GM21737 (cell line): Measurements from ENCODE around the gene HGFAC.
"Not testable (repeated sequence)": the region's sequence is repeated elsewhere in the genome, so short reads cannot be mapped to it uniquely, and the experiment has no call there.

Experiments used
- ATAC-seq: cut with Tn5 transposase; IDR thresholded peaks from one replicate; pipeline ENCODE4 v1.9.1; 2021; ENCODE audit warnings: mild to moderate bottlenecking, moderate library complexity; ENCODE audit not compliant: unreplicated experiment

Gene HGFAC

DNA sequence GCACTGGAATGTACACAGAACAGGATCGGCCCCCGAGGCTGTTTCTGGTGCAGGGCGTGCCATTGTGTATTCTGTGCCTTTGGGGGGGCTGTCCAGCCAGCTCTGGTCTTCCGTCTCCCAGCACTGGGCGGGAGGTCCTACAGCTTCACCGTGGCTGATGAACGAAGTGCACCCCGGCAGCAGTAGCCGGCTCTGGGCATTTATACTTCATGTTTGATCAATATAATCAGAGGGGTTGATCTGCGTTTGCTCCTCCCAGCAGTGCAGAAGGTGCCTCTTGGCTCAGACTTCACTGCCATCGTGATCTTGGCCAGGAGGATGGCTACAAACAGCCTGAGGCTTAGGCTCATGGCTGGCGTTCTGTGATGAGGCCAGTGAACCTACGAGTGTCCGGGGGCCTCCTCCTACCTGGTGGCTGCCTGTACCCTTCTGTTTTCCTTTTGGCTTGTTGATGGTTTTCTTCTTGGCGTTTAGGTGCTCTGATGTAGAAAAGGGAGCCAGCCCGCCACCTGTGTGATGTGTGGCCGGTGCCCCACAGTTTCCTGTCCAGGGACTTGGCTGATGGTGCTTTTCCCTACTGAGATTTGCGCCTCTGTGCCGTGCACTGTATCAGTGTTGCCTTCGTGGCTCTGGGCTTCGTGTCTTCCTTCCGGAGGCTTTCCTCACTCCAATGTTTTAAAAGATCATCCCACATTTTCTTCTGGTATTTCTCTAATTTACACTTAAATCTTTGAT is 31.2 kb upstream of the HGFAC start:
- ATAC-seq = no peak

DNA sequence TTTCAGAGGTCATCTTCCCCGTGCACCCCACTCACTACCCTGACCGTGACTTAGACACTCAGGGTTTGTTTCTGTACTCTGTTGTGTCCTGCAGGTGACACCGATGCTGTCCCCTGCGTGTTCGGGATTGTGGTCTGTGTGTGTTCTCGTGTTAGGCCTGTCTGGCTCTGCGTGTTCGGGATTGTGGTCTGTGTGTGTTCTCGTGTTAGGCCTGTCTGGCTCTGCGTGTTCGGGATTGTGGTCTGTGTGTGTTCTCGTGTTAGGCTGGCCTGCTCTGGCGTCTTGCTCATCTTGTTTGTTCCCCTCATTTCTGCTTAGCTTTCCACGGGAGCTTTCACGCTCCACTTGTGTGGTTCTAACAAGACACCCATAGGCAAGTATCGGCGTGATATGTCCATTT is 30.6 kb upstream of the HGFAC start:
- not testable (repeated sequence) for ATAC-seq

DNA sequence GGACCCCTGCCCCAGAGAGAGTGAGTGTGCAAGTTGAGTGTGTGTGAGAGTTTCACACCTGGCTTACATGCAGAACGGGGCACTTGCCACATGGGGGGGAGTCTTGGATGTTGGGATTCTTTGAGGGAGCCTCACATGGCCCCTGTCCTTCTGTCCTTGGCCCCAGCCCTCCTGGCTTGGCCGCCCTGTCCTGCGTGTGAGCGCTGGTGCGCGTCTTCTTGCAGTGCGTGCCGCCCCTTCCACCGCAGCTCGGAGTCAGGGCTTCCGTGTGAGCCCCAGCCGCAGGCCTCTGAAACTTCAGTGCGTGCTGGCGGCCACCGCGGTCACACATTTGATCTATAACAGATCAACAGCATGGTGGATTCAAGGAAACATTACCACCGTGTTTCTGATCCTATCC is 30.1 kb upstream of the HGFAC start:
- no peak for ATAC-seq

DNA sequence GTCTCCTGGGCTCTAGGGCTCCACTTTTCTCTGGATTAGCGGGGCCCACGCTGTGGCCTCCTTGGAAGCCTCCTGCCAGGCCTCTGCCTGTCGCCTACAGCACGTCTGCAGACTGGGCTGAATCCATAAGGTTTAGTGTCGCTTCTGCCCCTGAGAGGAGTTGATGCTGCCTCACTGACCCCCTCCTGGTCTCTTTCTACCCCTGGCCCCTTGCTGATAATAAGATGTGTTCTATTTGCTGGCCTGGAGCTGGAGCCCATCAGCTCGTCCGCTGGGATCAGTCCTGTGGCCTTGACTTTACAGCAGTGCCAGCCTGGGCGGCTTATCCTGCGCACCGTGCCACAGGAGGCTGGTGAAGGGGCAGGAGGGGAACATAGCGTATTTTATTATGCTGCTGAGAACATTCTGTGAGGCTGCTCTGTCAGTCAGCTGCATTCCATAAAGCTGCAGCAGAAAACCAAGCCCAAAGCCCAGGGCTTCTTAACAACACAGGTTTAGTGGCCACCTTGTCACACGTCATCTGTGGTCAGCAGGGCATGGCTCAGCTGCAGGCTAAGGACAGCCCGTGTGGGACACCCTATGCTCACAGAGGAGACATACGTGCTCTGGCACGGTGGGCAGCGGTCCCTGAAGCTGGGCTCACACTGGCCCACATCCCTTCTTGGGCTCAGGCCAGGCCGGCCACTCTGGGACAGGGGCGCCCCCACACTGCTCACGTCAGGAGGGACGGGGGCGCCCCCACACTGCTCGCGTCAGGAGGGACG is 29.3 kb upstream of the HGFAC start:
- no peak for ATAC-seq

DNA sequence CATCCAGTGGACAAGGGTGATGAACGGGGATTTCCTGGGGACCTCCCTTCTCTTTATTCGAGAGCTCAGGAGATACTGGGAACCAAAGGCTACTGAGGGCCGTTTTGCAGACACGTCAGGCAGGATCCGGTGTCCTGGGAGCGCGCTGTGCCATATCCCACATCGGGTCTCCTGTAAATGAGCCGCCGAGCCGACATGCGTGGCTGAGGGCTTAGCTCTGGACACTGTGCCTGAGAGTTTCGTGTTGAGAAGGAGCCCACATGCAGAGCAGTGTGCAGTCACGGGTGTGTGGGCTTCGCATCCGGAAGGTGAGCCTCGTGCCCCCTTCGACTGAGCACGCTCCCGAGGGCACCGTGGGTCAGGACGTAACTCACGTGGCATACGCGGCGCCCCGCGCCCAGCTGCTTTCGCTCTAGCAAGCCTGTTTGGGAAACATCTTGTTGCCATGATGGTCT is 28.5 kb upstream of the HGFAC start:
- no peak for ATAC-seq

DNA sequence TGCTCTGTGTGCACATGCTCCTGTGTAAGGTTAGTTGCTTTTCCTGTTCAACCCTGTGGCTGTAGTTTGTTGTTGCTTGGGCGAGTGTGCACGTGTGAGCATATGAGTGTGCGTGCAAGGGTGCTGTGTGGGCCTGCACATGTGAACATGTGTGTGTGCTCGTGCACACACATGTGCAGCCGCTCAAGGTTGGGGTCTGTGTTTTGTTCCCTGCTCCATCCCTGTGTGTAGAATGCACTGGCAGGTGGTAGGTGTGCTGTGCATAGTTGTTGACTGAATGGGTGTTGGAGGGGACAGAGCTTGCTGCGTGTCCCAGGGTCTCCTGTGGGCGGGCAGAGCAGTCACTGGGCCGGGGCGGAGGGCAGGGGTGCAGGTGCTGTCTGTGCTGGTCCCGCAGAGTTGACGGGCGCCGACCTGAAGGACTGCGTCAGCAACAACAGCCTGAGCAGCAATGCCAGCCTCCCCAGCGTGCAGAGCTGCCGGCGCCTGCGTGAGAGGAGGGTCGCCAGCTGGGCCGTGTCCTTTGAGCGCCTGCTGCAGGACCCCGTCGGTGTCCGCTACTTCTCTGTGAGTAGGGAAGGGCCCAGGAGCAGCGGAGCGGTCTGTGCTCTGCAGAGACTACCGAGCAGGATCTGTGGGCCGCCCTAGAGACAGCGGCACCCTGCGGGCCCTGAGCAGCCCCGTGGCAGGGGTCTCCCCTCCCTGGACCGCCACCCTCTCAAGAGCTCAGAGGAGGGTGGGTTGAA is 27.9 kb upstream of the HGFAC start:
- no peak for ATAC-seq

DNA sequence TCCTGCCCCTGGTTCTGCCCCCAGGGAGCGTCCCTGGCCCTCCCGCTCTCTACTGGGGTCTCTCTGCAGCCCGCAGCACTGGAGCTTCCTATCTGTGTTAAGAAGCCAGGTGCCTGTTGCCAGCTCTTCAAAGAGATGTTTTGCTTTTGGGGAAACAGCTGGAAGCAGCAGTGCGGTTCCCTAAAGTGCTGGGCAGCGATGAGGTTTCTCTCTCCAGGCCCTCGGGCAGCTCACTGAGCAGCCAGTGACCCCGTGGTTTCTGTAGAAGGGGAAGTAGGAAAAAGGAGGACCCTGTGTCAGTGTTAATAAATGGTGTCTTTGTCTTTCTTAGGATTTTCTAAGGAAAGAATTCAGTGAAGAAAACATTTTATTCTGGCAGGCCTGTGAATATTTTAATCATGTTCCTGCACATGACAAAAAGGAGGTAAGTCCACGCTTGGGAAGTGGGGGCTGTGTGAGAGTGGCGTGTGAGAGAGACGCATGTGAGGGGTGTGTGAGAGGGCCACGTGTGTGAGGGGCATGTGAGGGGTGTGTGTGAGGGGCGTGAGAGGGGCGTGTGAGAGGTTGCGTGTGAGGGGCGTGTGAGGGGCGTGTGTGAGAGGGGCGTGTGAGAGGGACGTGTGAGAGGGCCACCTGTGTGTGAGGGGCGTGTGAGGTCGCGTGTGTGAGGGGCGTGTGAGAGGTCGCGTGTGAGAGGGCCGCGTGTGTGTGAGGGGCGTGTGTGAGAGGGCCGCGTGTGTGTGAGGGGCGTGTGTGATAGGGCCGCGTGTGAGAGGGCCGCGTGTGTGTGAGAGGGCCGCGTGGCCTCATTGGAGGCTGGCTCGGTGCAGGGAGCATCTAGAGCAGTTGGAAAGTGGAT is 27.1 kb upstream of the HGFAC start:
- ATAC-seq = no peak

DNA sequence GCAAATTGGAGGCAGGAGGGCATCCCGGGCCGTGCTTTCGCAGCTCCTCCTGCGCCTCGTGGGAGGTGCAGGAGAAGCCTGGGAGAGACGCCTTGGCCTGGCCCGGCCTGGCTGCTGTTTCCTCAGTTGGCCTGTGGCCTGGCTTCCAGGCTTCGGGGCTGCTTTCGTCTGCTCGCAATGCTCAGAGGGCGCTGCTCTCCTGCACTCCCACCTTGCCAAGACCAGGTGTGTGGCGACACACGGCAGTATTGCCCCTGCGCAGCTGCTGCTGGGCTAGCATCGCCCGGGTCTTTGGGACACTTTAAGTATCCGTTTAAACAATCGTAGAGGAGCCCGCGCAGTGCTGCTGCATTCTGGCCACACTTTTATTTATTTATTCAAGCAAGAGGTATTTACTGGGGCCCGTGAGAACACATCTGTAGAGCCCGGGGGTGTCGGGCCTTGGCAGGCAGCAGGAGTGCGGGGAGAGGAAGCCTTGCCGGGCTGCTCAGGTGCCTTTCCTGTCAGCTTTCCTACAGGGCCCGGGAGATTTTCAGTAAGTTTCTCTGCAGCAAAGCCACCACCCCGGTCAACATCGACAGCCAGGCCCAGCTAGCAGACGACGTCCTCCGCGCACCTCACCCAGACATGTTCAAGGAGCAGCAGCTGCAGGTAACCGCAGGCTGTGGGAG is 26.2 kb upstream of the HGFAC start:
- no peak for ATAC-seq

DNA sequence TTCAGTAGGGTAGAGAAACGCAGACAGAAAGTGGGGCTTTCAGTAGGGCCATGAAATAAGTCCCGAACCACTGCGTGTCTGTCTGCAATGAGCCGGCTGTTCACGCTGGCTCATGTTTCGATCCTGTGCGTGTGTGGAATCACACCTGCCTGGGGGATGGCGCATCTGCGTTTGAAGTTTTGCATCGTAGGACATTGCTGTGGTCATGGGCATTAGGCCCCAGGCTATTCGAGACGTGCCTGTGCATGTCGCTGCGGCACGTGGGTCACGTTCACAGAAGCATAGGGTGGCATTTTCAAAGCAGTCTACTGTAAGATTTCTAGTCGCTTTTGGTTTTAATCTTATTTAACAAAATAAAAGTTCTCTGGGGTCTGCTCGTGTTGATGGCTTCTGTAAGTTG is 25.5 kb upstream of the HGFAC start:
- no peak for ATAC-seq

DNA sequence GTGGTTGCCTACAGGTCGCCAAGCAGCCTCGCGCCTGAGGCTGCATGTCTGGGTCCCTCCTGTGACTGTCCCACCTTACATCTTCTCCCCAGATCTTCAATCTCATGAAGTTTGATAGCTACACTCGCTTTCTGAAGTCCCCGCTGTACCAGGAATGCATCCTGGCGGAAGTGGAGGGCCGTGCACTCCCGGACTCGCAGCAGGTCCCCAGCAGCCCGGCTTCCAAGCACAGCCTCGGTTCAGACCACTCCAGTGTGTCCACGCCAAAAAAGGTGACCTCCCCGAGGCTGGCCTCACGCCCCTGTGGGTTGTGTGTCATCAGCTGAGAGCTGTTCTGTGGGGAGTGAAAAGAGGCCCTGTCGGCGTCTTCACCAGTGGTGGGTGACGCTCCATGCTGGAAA is 24.9 kb upstream of the HGFAC start:
- ATAC-seq = no peak

DNA sequence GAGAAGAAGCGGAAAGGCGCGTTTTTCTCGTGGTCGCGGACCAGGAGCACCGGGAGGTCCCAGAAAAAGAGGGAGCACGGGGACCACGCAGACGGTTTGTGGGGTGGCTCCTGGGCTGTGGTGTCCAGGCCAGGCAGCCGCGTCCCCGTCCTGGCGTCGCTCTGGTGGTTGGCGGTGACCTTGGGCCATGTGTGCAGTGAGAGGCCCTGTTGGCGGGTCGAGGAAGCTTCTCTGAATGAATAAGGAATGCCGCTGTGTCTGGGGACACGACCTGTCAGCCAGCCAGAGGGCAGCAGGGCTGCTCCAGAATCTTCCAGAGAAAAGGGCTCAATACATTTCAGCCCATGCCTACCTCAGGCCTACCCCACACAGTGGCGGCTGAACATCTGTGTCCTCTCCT is 24.3 kb upstream of the HGFAC start:
- ATAC-seq = no peak

DNA sequence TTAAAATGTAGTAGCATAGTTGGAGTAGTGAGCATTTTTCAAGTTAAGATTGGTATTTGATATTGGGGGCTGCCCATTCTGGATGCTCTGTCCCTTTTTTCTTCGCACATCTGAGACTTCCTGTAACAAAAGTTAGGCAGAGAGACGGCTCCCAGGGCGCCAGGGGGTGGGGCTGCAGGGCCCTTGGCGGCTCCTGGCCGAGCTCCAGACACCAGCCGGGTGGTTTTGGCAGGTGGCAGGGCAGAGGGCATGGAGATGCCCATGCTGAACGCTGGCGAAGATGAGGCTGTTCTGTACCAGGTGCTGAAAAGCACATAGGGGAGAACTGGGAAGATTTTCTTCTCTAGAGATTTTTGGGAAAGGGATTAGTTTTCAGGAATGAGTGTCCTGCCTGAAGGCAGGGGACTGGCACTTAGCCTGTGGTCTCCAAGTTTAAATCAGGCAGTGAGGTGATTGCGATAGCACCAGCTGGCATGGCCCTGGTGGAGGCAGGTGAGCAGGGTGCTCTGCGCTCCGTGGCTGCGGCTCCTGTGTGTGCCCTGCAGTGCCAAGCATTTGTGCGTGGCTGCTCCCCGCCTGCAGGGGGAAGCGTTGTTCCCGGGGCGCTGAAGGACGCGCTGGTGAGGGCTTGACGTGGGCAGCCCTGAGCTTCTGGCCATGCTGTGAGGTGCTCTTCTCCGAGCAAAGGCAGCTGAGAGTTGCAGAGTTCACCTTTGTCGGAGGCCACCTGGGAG is 23.6 kb upstream of the HGFAC start:
- ATAC-seq = no peak

DNA sequence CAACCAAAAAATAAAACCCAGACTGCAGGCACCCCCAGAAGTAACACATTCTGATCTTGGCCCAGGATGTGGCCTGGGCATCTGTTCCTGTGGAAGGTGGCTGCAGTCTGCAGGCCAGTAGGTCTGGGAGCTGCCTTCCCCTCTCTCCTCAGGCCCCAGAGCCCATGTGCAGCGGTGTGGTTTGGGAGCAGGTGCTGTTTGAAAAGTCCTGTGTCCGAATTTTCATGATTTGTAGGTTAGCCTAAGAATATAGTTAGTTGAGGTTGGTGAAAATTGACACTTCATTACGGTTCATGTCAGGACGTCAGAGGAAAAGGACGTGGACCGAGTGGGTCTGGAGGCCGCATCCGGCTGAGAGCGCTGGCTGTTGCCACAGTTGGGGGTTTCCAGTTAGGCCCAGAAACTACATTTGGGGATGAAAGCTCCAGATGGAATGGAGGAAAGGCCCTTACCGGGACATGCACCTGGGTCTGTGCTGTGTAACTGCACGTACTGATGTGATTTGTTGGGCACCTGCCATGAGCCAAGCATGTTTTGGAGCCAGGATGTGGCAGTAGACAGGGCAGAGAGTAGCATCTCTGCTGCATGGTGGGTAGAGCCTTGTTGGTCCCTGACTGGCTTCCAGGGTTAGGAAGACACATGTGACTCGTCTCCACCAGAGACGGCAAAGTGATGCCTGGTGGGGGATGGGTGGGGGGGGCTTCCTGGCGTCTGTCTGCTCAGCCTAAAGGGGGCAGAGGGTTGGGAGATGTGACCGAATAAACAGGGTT is 21.7 kb upstream of the HGFAC start:
- no peak for ATAC-seq

DNA sequence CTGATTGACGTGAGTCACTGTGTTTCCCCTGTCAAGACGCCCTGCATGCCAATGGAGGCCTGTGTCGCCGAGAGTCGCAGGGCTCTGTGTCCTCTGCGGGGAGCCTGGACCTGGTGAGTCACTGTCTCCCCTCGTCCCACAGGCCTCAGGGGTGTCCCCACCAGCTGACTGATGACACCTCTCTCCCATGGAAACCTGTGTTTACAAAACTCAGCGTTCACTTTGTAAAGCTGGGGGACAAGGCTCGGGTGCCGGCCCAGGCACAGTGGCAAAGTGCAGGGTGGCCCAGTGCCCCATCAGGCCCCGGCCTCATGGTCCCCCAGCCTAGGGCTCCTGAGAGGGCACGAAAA is 21.2 kb upstream of the HGFAC start:
- ATAC-seq = no peak

DNA sequence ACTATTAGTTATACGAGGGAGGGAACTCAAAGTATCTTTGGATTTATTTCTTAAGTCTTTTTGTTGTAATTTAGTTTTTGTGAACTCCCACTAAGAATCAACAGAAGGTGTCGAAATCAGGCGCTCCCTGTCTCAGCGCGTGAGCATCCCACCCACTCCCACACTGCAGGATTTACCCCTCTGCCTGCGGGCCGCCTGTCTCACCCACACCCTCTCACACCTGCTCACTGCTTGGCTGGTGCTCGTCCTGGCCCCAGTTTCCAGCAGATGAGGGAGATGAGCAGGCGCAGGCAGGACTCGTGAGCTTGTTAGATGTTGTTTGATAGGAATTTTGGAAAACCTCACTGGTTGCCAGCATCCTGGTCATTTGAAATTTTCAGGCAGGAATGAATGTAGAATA is 20.8 kb upstream of the HGFAC start:
- ATAC-seq = no peak

DNA sequence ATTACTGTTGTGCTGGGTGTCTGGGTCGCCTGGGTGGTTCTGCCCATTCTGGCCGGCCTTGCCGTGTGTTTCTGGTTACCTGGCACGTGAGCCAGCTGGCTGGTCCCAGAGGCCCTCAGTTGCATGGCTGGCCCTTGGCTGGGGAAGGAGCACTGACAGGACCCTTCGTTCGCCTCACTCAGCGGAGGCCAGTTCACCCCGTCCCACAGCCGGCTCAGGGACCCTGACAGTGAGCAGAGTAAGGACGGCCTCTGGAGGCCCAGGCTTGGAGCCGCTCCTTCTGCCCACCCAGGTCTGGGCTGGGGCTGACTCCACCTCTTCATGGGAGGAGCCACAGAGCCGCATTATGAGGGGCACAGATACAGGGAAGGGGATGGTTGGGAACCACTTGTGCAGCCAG is 20.3 kb upstream of the HGFAC start:
- no peak for ATAC-seq

DNA sequence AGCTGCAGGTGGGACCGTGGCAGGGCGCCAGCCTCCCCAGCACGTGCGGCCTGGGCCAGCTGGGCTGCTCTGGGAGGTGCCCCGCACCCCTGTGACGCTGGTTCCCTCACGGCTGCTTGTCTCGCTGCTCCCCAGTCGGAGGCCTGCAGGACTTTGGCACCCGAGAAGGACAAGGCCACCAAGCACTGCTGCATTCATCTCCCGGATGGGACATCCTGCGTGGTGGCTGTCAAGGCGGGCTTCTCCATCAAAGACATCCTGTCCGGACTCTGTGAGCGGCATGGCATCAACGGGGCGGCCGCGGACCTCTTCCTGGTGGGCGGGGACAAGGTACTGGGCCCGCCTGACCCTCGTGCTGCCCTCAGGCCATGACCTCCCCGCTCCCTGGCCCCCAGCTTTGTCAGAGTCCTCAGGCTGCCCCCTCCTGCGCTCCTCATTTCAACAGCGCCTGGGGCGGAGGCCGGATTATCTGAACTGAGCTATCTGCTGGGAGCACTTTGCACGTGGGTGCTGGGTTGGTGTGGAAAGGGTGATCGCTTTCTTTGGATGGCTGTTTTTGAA is 19.4 kb upstream of the HGFAC start:
- ATAC-seq = no peak

DNA sequence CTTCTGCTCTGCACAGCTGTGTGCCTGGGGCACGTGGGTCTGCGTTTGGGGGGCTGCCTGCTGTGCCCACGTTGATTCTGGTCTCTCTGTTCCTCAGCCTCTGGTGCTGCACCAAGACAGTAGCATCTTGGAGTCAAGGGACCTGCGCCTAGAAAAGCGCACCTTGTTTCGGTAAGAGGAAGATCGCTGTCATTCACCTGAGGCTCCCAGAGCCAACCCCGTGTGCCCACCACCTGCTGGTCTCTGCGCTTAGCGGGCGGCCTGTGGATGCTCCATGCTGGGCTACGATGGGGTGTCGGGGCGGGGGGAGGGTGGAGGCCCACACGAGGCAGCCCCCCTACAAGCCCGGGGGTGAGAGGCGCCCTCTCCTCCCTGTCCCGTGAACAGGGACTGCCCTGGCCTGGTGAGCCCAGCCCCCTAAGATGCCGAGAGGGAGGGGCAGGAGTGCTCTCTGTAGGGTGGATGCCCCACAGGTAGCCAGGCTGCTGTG is 18.9 kb upstream of the HGFAC start:
- ATAC-seq = no peak

DNA sequence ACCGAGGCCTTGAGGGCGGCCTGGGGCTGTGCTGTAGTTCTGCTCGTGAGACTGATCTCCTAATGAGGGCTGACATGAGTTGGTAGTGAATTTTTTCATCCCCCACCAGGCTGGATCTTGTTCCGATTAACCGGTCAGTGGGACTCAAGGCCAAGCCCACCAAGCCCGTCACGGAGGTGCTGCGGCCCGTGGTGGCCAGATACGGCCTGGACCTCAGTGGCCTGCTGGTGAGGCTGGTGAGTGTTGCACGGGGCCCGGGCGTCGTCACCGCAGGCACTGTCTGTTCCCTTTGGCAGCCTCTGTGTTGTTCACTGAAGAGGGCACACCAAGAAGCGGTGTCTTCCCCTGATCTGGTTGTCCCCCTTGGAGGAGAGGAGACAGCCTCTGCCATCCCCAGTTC is 18.4 kb upstream of the HGFAC start:
- no peak for ATAC-seq
